Esophagus squamous epithelium (tissue), 5 donors: ENCODE measurements around the gene RPS15. TPM values are rescaled to one million over a fixed set of nuclear protein-coding genes. Genes with fewer than 3 reads are reported as not detected.

Experiments
- DNase-seq: peaks from one replicate; lab custom pipeline; 2025; lab: John Stamatoyannopoulos, UW
- H3K27ac ChIP-seq, 4 donors: fragments of 200-600 bp; sonication (generic); one replicate each; pipeline ENCODE4 v1.5.1; 2016 to 2019; ENCODE audit warnings: mild to moderate bottlenecking in 1 of 4
- H3K27me3 ChIP-seq, 4 donors: fragments of 200-600 bp; sonication (generic); 1 replicate in 3 of 4; 2 replicates in 1 of 4; pipeline versions ENCODE4 v1.5.1 to v1.6.0; 2017 to 2021; ENCODE audit warnings: antibody characterized with exemption in 1 of 4
- H3K36me3 ChIP-seq, 3 donors: fragments of 200-600 bp; sonication (generic); one replicate each; pipeline ENCODE4 v1.5.1; 2016 to 2019
- H3K4me1 ChIP-seq, 3 donors: fragments of 200-600 bp; sonication (generic); one replicate each; pipeline ENCODE4 v1.5.1; 2017 to 2019
- H3K4me3 ChIP-seq, 4 donors: fragments of 200-600 bp; sonication (generic); 1 replicate in 3 of 4; 2 replicates in 1 of 4; pipeline ENCODE4 v1.5.1; 2016 to 2019; ENCODE audit warnings: mild to moderate bottlenecking in 2 of 4, moderate library complexity in 1 of 4
- H3K9me3 ChIP-seq, 3 donors: fragments of 200-600 bp; sonication (generic); one replicate each; pipeline ENCODE4 v1.5.1; 2016 to 2019
- CTCF ChIP-seq, 6 experiments: fragments of 450-650 bp in 4 of 6; fragments of 200-600 bp in 2 of 6; sonication (generic) in 2 of 6; IDR thresholded peaks; one replicate each; pipeline ENCODE4 v1.5.1; 2016 to 2019; ENCODE audit warnings: antibody characterized with exemption in 6 of 6, mild to moderate bottlenecking in 4 of 6, moderate library complexity in 4 of 6
- POLR2A ChIP-seq, 4 donors: fragments of 450-650 bp; IDR thresholded peaks; one replicate each; pipeline ENCODE4 v1.6.1; 2017; ENCODE audit warnings: antibody characterized with exemption in 4 of 4, mild to moderate bottlenecking in 4 of 4, moderate library complexity in 3 of 4
- WGBS, 2 donors: methylation state at CpG; one replicate each; pipeline ENCODE4 v1.1.5; 2018; 5-methylcytosine and 5-hydroxymethylcytosine counted together
- intact Hi-C: fragments of 100-400 bp; cut with DNase I; formaldehyde crosslinking; loops from one replicate; pipeline ENCODE4 v1.15.0; 2022
- total RNA-seq, 4 donors: library from RNA; depleted of rRNA; stranded (reverse); fragments of >200 nt; gene quantifications; one replicate each; pipeline ENCODE4 v1.1.0, GENCODE V29; 2016
- donor health status: DM: yes; HTN: yes; CAD: no.

The RPS15 gene
- total RNA-seq, 4 donors from 2014 or later = 2,502 to 3,774 (median 3,129) TPM

- TF ChIP-seq POLR2A (IDR thresholded peaks at IDR 0.05) (no peak), CTCF (IDR thresholded peaks at IDR 0.05) (no peak)
- DNase-seq = no peak
- Histone ChIP-seq H3K4me3 (peak overlapping the region in 2 of 4 donors; percentile 47 to 63), H3K27me3 (peaks cover 28 to 85% (median 39%) of the 10 kb centered on the region in 4 donors), H3K27ac (no peak overlapping the region), H3K4me1 (peaks cover 52 to 73% (median 61%) of the 10 kb centered on the region in 3 donors), H3K9me3 (no peaks in the 10 kb centered on the region), H3K36me3 (no peaks in the 10 kb centered on the region)
- WGBS, 2 donors = no CpG with 5 or more reads among the region's 36 CpGs
- intact Hi-C loops = no loop called here
These were observed 29.0 kb downstream of the RPS15 start for GRCh38 chr19:1467215-1467489.

GRCh38 chr19:1467490-1468273 lies 29.5 kb downstream of the RPS15 start:
- intact Hi-C loops = no loop called here
- DNase-seq = no peak
- Histone ChIP-seq H3K9me3 (no peaks in the 10 kb centered on the region), H3K27ac (no peak overlapping the region), H3K4me1 (peaks cover 52 to 78% (median 61%) of the 10 kb centered on the region in 3 donors), H3K36me3 (no peaks in the 10 kb centered on the region), H3K27me3 (peaks cover 33 to 90% (median 41%) of the 10 kb centered on the region in 4 donors), H3K4me3 (peak overlapping the region in 2 of 4 donors; percentile 47 to 63)
- WGBS, 2 donors = 3% methylated on average over 6 of the region's 92 CpGs; no CpG with 5 or more reads in 1 of the 2 donors
- no peak for TF ChIP-seq POLR2A (IDR thresholded peaks at IDR 0.05)

- no peaks in the 10 kb centered on the region for H3K9me3 ChIP-seq
- no peak for TF ChIP-seq POLR2A (IDR thresholded peaks at IDR 0.05)
- no peak for TF ChIP-seq CTCF (IDR thresholded peaks at IDR 0.05)
- H3K36me3 ChIP-seq = no peaks in the 10 kb centered on the region
- H3K27me3 ChIP-seq = peaks cover 33 to 97% (median 45%) of the 10 kb centered on the region in 4 donors
- no peak for DNase-seq
- H3K27ac ChIP-seq = no peak overlapping the region
- intact Hi-C loops = no loop called here
- peak overlapping the region in 3 of 4 donors; percentile 25 to 63 (median 47) for H3K4me3 ChIP-seq
- 4% methylated on average over 15 of the region's 49 CpGs; no CpG with 5 or more reads in 1 of the 2 donors for WGBS, 2 donors
- H3K4me1 ChIP-seq = peaks cover 52 to 83% (median 61%) of the 10 kb centered on the region in 3 donors
These were observed 30.2 kb downstream of the RPS15 start for GRCh38 chr19:1468274-1468820.

- intact Hi-C loops = no loop called here
- Histone ChIP-seq H3K9me3 (no peaks in the 10 kb centered on the region), H3K4me1 (peaks cover 52 to 83% (median 61%) of the 10 kb centered on the region in 3 donors), H3K27ac (no peak overlapping the region), H3K27me3 (peaks cover 33 to 100% (median 45%) of the 10 kb centered on the region in 4 donors), H3K36me3 (no peaks in the 10 kb centered on the region), H3K4me3 (peak overlapping the region; percentile 10 to 63 (median 36))
- no peak for TF ChIP-seq CTCF (IDR thresholded peaks at IDR 0.05)
- TF ChIP-seq POLR2A (IDR thresholded peaks at IDR 0.05) = no peak
- no peak for DNase-seq
- no CpG with 5 or more reads among the region's 47 CpGs for WGBS, 2 donors
These were observed 30.6 kb downstream of the RPS15 start for GRCh38 chr19:1468821-1469254.

GRCh38 chr19:1469255-1470054 lies 31.3 kb downstream of the RPS15 start:
- WGBS, 2 donors = no CpG with 5 or more reads among the region's 117 CpGs
- Histone ChIP-seq H3K27me3 (peaks cover 33 to 100% (median 45%) of the 10 kb centered on the region in 4 donors), H3K36me3 (peaks cover 0 to 3% (median 0%) of the 10 kb centered on the region in 3 donors), H3K9me3 (no peaks in the 10 kb centered on the region), H3K27ac (no peak overlapping the region), H3K4me1 (peaks cover 52 to 83% (median 61%) of the 10 kb centered on the region in 3 donors), H3K4me3 (peak overlapping the region; percentile 24 to 63 (median 36))
- no peak for DNase-seq
- no peak for TF ChIP-seq POLR2A (IDR thresholded peaks at IDR 0.05)
- no peak for TF ChIP-seq CTCF (IDR thresholded peaks at IDR 0.05)
- intact Hi-C loops = no loop called here
